ENCODE results near the gene NPAS4.

The NPAS4 gene

GRCh38 chr11:66470015-66470414 is 49.2 kb downstream of the NPAS4 start:
- no peak for TF ChIP-seq CTCF (conservative IDR thresholded peaks at IDR 0.05; ENCODE audit: low read length)
- no peak for TF ChIP-seq EZH2phosphoT487 (IDR thresholded peaks at IDR 0.05; ENCODE audit: borderline replicate concordance)

GRCh38 chr11:66471142-66471541 is 50.3 kb downstream of the NPAS4 start:
- no peaks in the 10 kb centered on the region for H3K79me2 ChIP-seq (ENCODE audit: insufficient read depth, low read length)
- no peaks in the 10 kb centered on the region for H3K9me2 ChIP-seq (replicated peaks; ENCODE audit: low read depth, low read length)
- no peaks in the 10 kb centered on the region for H4K20me1 ChIP-seq (ENCODE audit: insufficient read depth, low read length, poor library complexity, severe bottlenecking)
- H3K9ac ChIP-seq (ENCODE audit: low read depth, low read length, poor library complexity, severe bottlenecking): no peak overlapping the region
- no peaks in the 10 kb centered on the region for H3F3A ChIP-seq (ENCODE audit: low read depth)
- no peak overlapping the region for H2AFZ ChIP-seq (ENCODE audit: low read length)
- no peaks in the 10 kb centered on the region for H3K27me3 ChIP-seq (ENCODE audit: insufficient read depth, low read length, poor library complexity, severe bottlenecking)
- no peaks in the 10 kb centered on the region for H3K9me3 ChIP-seq (ENCODE audit: insufficient read depth, low read depth, low read length)
- no peaks in the 10 kb centered on the region for H3K36me3 ChIP-seq (ENCODE audit: insufficient read depth, low read length)
- H3K4me3 ChIP-seq (ENCODE audit: low read length, poor library complexity, severe bottlenecking): no peak overlapping the region
- no peak overlapping the region for H3K4me2 ChIP-seq (ENCODE audit: low read depth, low read length, poor library complexity, severe bottlenecking)
- TF ChIP-seq EZH2phosphoT487 (IDR thresholded peaks at IDR 0.05; ENCODE audit: borderline replicate concordance) (no peak), CTCF (conservative IDR thresholded peaks at IDR 0.05; ENCODE audit: low read length) (no peak)
- H3K4me1 ChIP-seq (ENCODE audit: insufficient read depth, low read length, poor library complexity, severe bottlenecking): peaks cover 14% of the 10 kb centered on the region

More at GRCh38 chr11:66470015-66470414, 49.2 kb downstream of the NPAS4 start:
- H3K36me3 ChIP-seq (ENCODE audit: insufficient read depth, low read length): no peaks in the 10 kb centered on the region
- no peak overlapping the region for H3K4me2 ChIP-seq (ENCODE audit: low read depth, low read length, poor library complexity, severe bottlenecking)
- H3K4me1 ChIP-seq (ENCODE audit: insufficient read depth, low read length, poor library complexity, severe bottlenecking): peaks cover 25% of the 10 kb centered on the region
- H3K27me3 ChIP-seq (ENCODE audit: insufficient read depth, low read length, poor library complexity, severe bottlenecking): no peaks in the 10 kb centered on the region
- no peaks in the 10 kb centered on the region for H3K79me2 ChIP-seq (ENCODE audit: insufficient read depth, low read length)
- H3K9me2 ChIP-seq (replicated peaks; ENCODE audit: low read depth, low read length): no peaks in the 10 kb centered on the region
- H3K9me3 ChIP-seq (ENCODE audit: insufficient read depth, low read depth, low read length): no peaks in the 10 kb centered on the region
- H3F3A ChIP-seq (ENCODE audit: low read depth): peaks cover 9% of the 10 kb centered on the region; the same call in 1 of the 2 replicates
- no peak overlapping the region for H3K4me3 ChIP-seq (ENCODE audit: low read length, poor library complexity, severe bottlenecking)
- H2AFZ ChIP-seq (ENCODE audit: low read length): no peak overlapping the region
- H3K9ac ChIP-seq (ENCODE audit: low read depth, low read length, poor library complexity, severe bottlenecking): no peak overlapping the region
- H4K20me1 ChIP-seq (ENCODE audit: insufficient read depth, low read length, poor library complexity, severe bottlenecking): no peaks in the 10 kb centered on the region

- no peaks in the 10 kb centered on the region for H3K27me3 ChIP-seq (ENCODE audit: insufficient read depth, low read length, poor library complexity, severe bottlenecking)
- H3K9me2 ChIP-seq (replicated peaks; ENCODE audit: low read depth, low read length): no peaks in the 10 kb centered on the region
- no peaks in the 10 kb centered on the region for H3K79me2 ChIP-seq (ENCODE audit: insufficient read depth, low read length)
- H3F3A ChIP-seq (ENCODE audit: low read depth): no peaks in the 10 kb centered on the region
- TF ChIP-seq CTCF (conservative IDR thresholded peaks at IDR 0.05; ENCODE audit: low read length) (no peak), EZH2phosphoT487 (IDR thresholded peaks at IDR 0.05; ENCODE audit: borderline replicate concordance) (no peak)
- no peak overlapping the region for H3K4me2 ChIP-seq (ENCODE audit: low read depth, low read length, poor library complexity, severe bottlenecking)
- no peaks in the 10 kb centered on the region for H4K20me1 ChIP-seq (ENCODE audit: insufficient read depth, low read length, poor library complexity, severe bottlenecking)
- no peaks in the 10 kb centered on the region for H3K9me3 ChIP-seq (ENCODE audit: insufficient read depth, low read depth, low read length)
- H3K9ac ChIP-seq (ENCODE audit: low read depth, low read length, poor library complexity, severe bottlenecking): no peak overlapping the region
- H3K4me3 ChIP-seq (ENCODE audit: low read length, poor library complexity, severe bottlenecking): no peak overlapping the region
- peaks cover 12% of the 10 kb centered on the region for H3K4me1 ChIP-seq (ENCODE audit: insufficient read depth, low read length, poor library complexity, severe bottlenecking)
- no peaks in the 10 kb centered on the region for H3K36me3 ChIP-seq (ENCODE audit: insufficient read depth, low read length)
- H2AFZ ChIP-seq (ENCODE audit: low read length): no peak overlapping the region
These were observed 51.2 kb downstream of the NPAS4 start for GRCh38 chr11:66472054-66472453.
